ENCODE measurements around the gene FGB. TPM values are rescaled to one million over a fixed set of nuclear protein-coding genes. Genes with fewer than 3 reads are reported as not detected.

FGB gene
- total RNA-seq, 1 donor from 2014 or later: not detected

- no peak overlapping the region for H3K4me3 Mint-ChIP-seq
- H3K4me1 Mint-ChIP-seq: no peaks in the 10 kb centered on the region
- TF ChIP-seq EZH2 (IDR thresholded peaks at IDR 0.05): no peak
- no peak for TF ChIP-seq CTCF (IDR thresholded peaks at IDR 0.05)
- TF ChIP-seq EZH2phosphoT487 (IDR thresholded peaks at IDR 0.05): no peak
- Histone ChIP-seq H2AFZ (replicated peaks) (no peak overlapping the region), H3K9me3 (ENCODE audit: low read depth) (no peaks in the 10 kb centered on the region), H3K4me3 (no peak overlapping the region), H3K4me1 (peaks cover 15% of the 10 kb centered on the region), H3K9ac (no peak overlapping the region), H3K36me3 (no peaks in the 10 kb centered on the region), H3K4me2 (no peak overlapping the region), H3K27me3 (no peaks in the 10 kb centered on the region), H3K27ac (no peak overlapping the region), H3K79me2 (ENCODE audit: low read depth) (no peaks in the 10 kb centered on the region), H4K20me1 (ENCODE audit: low read depth) (no peaks in the 10 kb centered on the region), H3F3A (ENCODE audit: low read depth) (no peaks in the 10 kb centered on the region)
- no peak overlapping the region for H3K27ac Mint-ChIP-seq
- H3K9me3 Mint-ChIP-seq: no peaks in the 10 kb centered on the region
- H3K36me3 Mint-ChIP-seq: no peaks in the 10 kb centered on the region
- no peak for DNase-seq (ENCODE audit: low spot score)
- no peaks in the 10 kb centered on the region for H3K27me3 Mint-ChIP-seq (ENCODE audit: insufficient read depth, low read depth)
Measured at GRCh38 chr4:154586296-154587033, 23.7 kb downstream of the FGB start.

- Histone ChIP-seq H2AFZ (replicated peaks) (no peak overlapping the region), H3K4me3 (no peak overlapping the region), H3K4me2 (no peak overlapping the region), H4K20me1 (ENCODE audit: low read depth) (no peaks in the 10 kb centered on the region), H3K27me3 (no peaks in the 10 kb centered on the region), H3K27ac (no peak overlapping the region), H3K9ac (no peak overlapping the region), H3K79me2 (ENCODE audit: low read depth) (no peaks in the 10 kb centered on the region), H3F3A (ENCODE audit: low read depth) (no peaks in the 10 kb centered on the region), H3K4me1 (peaks cover 15% of the 10 kb centered on the region), H3K36me3 (no peaks in the 10 kb centered on the region), H3K9me3 (ENCODE audit: low read depth) (no peaks in the 10 kb centered on the region)
- Mint-ChIP-seq H3K36me3 (no peaks in the 10 kb centered on the region), H3K27ac (no peak overlapping the region), H3K4me1 (no peaks in the 10 kb centered on the region), H3K4me3 (no peak overlapping the region), H3K9me3 (no peaks in the 10 kb centered on the region), H3K27me3 (ENCODE audit: insufficient read depth, low read depth) (no peaks in the 10 kb centered on the region)
- DNase-seq (ENCODE audit: low spot score): no peak
- TF ChIP-seq CTCF (IDR thresholded peaks at IDR 0.05): no peak
- no peak for TF ChIP-seq EZH2 (IDR thresholded peaks at IDR 0.05)
- TF ChIP-seq EZH2phosphoT487 (IDR thresholded peaks at IDR 0.05): no peak
Measured at GRCh38 chr4:154588198-154588597, 25.4 kb downstream of the FGB start.

GRCh38 chr4:154589296-154590197 is 26.7 kb downstream of the FGB start:
- Histone ChIP-seq H3K27ac (no peak overlapping the region), H3F3A (ENCODE audit: low read depth) (no peaks in the 10 kb centered on the region), H2AFZ (replicated peaks) (peak overlapping the region; percentile 87), H3K9ac (no peak overlapping the region), H3K4me1 (peaks cover 15% of the 10 kb centered on the region), H3K4me2 (no peak overlapping the region), H3K79me2 (ENCODE audit: low read depth) (no peaks in the 10 kb centered on the region), H4K20me1 (ENCODE audit: low read depth) (no peaks in the 10 kb centered on the region), H3K4me3 (no peak overlapping the region), H3K27me3 (no peaks in the 10 kb centered on the region), H3K36me3 (no peaks in the 10 kb centered on the region), H3K9me3 (ENCODE audit: low read depth) (no peaks in the 10 kb centered on the region)
- no peak for DNase-seq (ENCODE audit: low spot score)
- H3K4me1 Mint-ChIP-seq: no peaks in the 10 kb centered on the region
- H3K36me3 Mint-ChIP-seq: no peaks in the 10 kb centered on the region
- H3K9me3 Mint-ChIP-seq: no peaks in the 10 kb centered on the region
- no peak overlapping the region for H3K4me3 Mint-ChIP-seq
- H3K27me3 Mint-ChIP-seq (ENCODE audit: insufficient read depth, low read depth): no peaks in the 10 kb centered on the region
- no peak for TF ChIP-seq CTCF (IDR thresholded peaks at IDR 0.05)
- TF ChIP-seq EZH2phosphoT487 (IDR thresholded peaks at IDR 0.05): no peak
- TF ChIP-seq EZH2 (IDR thresholded peaks at IDR 0.05): no peak
- H3K27ac Mint-ChIP-seq: no peak overlapping the region
